DND-41 (cell line): ENCODE data around the gene SLC22A15.

Source experiments
- ATAC-seq: fragments of 200-7000 bp; cut with Tn5 transposase; 3 replicates; pipeline ENCODE4 v1.9.1; 2021; ENCODE audit warnings: low read depth; ENCODE audit not compliant: insufficient read depth
- DNase-seq: peaks from one replicate; pipeline ENCODE4 v3.0.0-alpha.2; 2020
- H2AFZ ChIP-seq: 2 replicates; pipeline ENCODE4 v1.6.0; 2012; ENCODE audit warnings: low read depth, low read length
- H3K27ac ChIP-seq: 2 replicates; pipeline ENCODE4 v1.5.1; 2012; ENCODE audit warnings: low read length, inconsistent platforms
- H3K27me3 ChIP-seq: fragments of 200-600 bp; sonication (generic); 2 replicates; pipeline ENCODE4 v1.6.0; 2012; ENCODE audit warnings: low read length, mild to moderate bottlenecking, inconsistent platforms; ENCODE audit not compliant: insufficient read depth, poor library complexity
- H3K36me3 ChIP-seq: 2 replicates; pipeline ENCODE4 v1.5.1; 2012; ENCODE audit warnings: low read length, inconsistent platforms; ENCODE audit not compliant: insufficient read depth
- H3K4me1 ChIP-seq: 2 replicates; pipeline ENCODE4 v1.5.1; 2012; ENCODE audit warnings: mild to moderate bottlenecking, low read length; ENCODE audit not compliant: insufficient read depth
- H3K4me2 ChIP-seq: 2 replicates; pipeline ENCODE4 v1.6.0; 2012; ENCODE audit warnings: mild to moderate bottlenecking, moderate library complexity, low read length, inconsistent platforms; ENCODE audit not compliant: insufficient read depth
- H3K4me3 ChIP-seq, 2 experiments: fragments of 200-600 bp in 1 of 2; shearing (Covaris generic) in 1 of 2; 2 replicates each; pipeline ENCODE4 v1.5.1; 2012 to 2016; ENCODE audit warnings: inconsistent platforms in 2 of 2, low read length in 2 of 2, mild to moderate bottlenecking in 2 of 2, low read depth in 1 of 2, moderate library complexity in 1 of 2
- H3K79me2 ChIP-seq: 2 replicates; pipeline ENCODE4 v1.6.0; 2012; ENCODE audit warnings: low read length, inconsistent platforms; ENCODE audit not compliant: insufficient read depth
- H3K9ac ChIP-seq: 2 replicates; pipeline ENCODE4 v1.6.0; 2012; ENCODE audit warnings: low read depth, mild to moderate bottlenecking, inconsistent platforms, low read length, moderate library complexity
- H3K9me3 ChIP-seq: 2 replicates; pipeline ENCODE4 v1.5.1; 2012; ENCODE audit warnings: low read length, moderate library complexity, mild to moderate bottlenecking, inconsistent platforms; ENCODE audit not compliant: insufficient read depth, severe bottlenecking
- H4K20me1 ChIP-seq: 2 replicates; pipeline ENCODE4 v1.6.0; 2012; ENCODE audit warnings: low read length; ENCODE audit not compliant: insufficient read depth
- CTCF ChIP-seq: IDR thresholded peaks from 2 replicates; pipeline ENCODE4 v1.5.1; 2012; ENCODE audit warnings: borderline replicate concordance, low read length, moderate library complexity, mild to moderate bottlenecking; ENCODE audit not compliant: poor library complexity, severe bottlenecking; ENCODE audit errors: extremely low read depth
- EZH2 ChIP-seq: IDR thresholded peaks from 3 replicates; pipeline ENCODE4 v1.6.1; 2012; ENCODE audit warnings: borderline replicate concordance, low read depth, mild to moderate bottlenecking, moderate library complexity, low read length, inconsistent platforms; ENCODE audit not compliant: severe bottlenecking

SLC22A15 gene

DNA sequence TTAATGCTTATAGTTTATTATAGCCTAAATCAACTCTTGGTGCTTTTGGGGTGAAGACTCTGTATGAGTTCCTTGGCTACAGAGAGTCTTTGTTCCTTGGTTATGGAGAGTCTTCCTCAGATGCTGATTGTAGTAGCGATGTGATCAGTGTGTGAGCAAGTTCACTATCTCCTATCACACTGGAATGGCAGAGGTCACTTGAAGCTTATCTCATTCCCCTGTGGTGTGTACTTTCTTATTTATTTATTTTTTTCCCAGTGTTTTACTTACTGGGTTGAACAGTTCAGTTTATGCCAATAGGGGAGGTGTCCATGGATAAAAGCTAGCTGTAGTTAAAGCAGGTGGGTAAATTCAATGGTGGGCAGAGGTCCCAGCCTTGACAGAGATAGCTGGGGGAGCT lies 114.8 kb downstream of the SLC22A15 start:
- ATAC-seq = no peak
- Histone ChIP-seq H3K9ac (no peak overlapping the region), H3K4me3 (no peak overlapping the region), H3K9me3 (peaks cover 15% of the 10 kb centered on the region), H2AFZ (no peak overlapping the region), H3K79me2 (no peaks in the 10 kb centered on the region), H3K27me3 (no peaks in the 10 kb centered on the region), H3K27ac (no peak overlapping the region), H3K4me1 (no peaks in the 10 kb centered on the region), H4K20me1 (no peaks in the 10 kb centered on the region), H3K4me2 (no peak overlapping the region), H3K36me3 (no peaks in the 10 kb centered on the region)
- no peak for DNase-seq
- TF ChIP-seq CTCF (no peak), EZH2 (no peak)

DNA sequence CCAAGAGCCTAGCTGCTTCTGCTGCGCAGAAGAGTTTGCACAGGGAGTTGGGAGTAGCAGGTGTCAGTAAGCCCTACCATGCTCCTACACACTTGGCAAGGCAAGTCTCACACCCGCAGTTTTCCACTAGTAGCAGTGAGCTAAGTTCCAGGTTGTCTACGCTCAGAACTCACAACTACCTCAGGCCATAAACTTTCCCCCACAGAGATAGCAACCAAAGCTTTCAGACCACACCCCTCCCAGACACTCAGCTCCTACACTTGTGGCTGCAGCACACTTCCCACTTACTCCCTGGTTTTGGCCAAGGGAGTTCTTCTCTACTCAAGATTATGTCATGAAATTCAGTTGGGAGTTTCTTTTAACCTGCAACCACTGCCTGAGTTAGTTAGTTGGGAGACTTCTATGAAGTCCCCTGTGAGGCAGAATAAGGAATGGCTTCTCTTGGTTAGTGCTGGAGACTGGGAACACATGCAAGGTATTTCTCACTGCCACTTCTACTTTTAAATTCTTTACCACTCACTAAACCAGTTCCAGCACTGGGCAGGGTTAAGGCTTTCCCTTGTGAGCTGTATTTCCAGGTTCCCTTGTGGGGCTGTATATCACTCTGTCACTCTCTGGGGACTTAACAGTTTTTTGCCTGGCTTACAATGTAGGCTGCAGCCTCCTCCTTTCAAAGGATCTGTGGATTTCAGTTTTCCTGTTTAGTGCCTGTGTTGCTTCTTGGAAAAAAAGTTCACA lies 116.6 kb downstream of the SLC22A15 start:
- no peak overlapping the region for H2AFZ ChIP-seq
- no peak for DNase-seq

DNA sequence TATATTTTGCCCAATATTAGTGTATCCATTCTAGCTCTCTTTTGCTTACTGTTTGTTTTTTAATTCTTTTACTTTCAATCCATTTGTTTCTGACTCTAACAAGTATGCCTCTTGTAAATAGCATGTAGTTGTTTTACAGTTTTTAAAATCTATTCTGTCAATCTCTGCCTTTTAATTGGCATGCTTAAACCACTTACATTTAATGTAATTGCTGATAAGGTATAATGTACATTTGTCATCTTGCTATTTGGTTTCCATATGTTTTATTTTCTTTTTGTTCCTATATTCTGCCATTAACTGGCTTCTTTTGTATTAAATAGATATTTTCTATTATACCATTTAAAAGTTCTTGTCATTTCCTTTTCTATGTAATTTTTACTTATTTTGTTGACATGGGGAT lies 118.7 kb downstream of the SLC22A15 start:
- H3K79me2 ChIP-seq = no peaks in the 10 kb centered on the region
- no peak overlapping the region for H3K9ac ChIP-seq
- no peak overlapping the region for H3K4me3 ChIP-seq
- peaks cover 11% of the 10 kb centered on the region for H3K9me3 ChIP-seq
- no peaks in the 10 kb centered on the region for H3K36me3 ChIP-seq
- no peak overlapping the region for H3K4me2 ChIP-seq
- no peaks in the 10 kb centered on the region for H3K27me3 ChIP-seq
- DNase-seq = no peak
- no peaks in the 10 kb centered on the region for H4K20me1 ChIP-seq
- no peak for TF ChIP-seq EZH2
- no peak for TF ChIP-seq CTCF
- no peak for ATAC-seq
- H3K27ac ChIP-seq = no peak overlapping the region
- no peak overlapping the region for H2AFZ ChIP-seq
- no peaks in the 10 kb centered on the region for H3K4me1 ChIP-seq

More for the DNA sequence above, 116.6 kb downstream of the SLC22A15 start:
- TF ChIP-seq EZH2 (no peak), CTCF (no peak)
- H3K4me1 ChIP-seq = no peaks in the 10 kb centered on the region
- no peaks in the 10 kb centered on the region for H4K20me1 ChIP-seq
- H3K79me2 ChIP-seq = no peaks in the 10 kb centered on the region
- no peaks in the 10 kb centered on the region for H3K36me3 ChIP-seq
- H3K4me3 ChIP-seq = no peak overlapping the region
- no peak overlapping the region for H3K4me2 ChIP-seq
- H3K27me3 ChIP-seq = no peaks in the 10 kb centered on the region
- peaks cover 15% of the 10 kb centered on the region for H3K9me3 ChIP-seq
- H3K27ac ChIP-seq = no peak overlapping the region
- ATAC-seq = no peak
- H3K9ac ChIP-seq = no peak overlapping the region
